Activated B cell treated with CpG ODN at 0.5 μM for 24 hours (primary cell): Measurements from ENCODE around the gene JADE2. TPM values are rescaled to one million over a fixed set of nuclear protein-coding genes. Genes with fewer than 3 reads are reported as not detected.

Experiments used
- ATAC-seq: fragments of 200-7000 bp; cut with Tn5 transposase; one replicate; pipeline ENCODE4 v1.10.0; 2021; ENCODE audit warnings: low read depth, mild to moderate bottlenecking, moderate library complexity
- CTCF ChIA-PET: fragments of 350-600 bp; sonication (Branson Sonifier 250); formaldehyde crosslinking; loops from one replicate; lab custom pipeline; 2021; ENCODE audit warnings: antibody characterized with exemption; lab: Charles Lee
- POLR2A ChIA-PET: fragments of 350-600 bp; sonication (Branson Sonifier 250); formaldehyde crosslinking; loops from one replicate; lab custom pipeline; 2021; ENCODE audit warnings: antibody characterized with exemption; lab: Charles Lee
- DNase-seq: peaks from one replicate; pipeline ENCODE4 v3.0.0; 2022
- H3K27ac Mint-ChIP-seq: one replicate; pipeline ENCODE4 v1.8.0; 2020; ENCODE audit warnings: mixed read lengths
- H3K27me3 Mint-ChIP-seq: one replicate; pipeline ENCODE4 v1.8.0; 2021; ENCODE audit warnings: mixed read lengths
- H3K36me3 Mint-ChIP-seq: one replicate; pipeline ENCODE4 v1.8.0; 2021; ENCODE audit warnings: low read depth, mixed read lengths
- H3K4me1 Mint-ChIP-seq: one replicate; pipeline ENCODE4 v1.8.0; 2021; ENCODE audit warnings: mixed read lengths
- H3K4me3 Mint-ChIP-seq: one replicate; pipeline ENCODE4 v1.8.0; 2020; ENCODE audit warnings: mild to moderate bottlenecking, mixed read lengths
- H3K9me3 Mint-ChIP-seq: one replicate; pipeline ENCODE4 v1.8.0; 2020; ENCODE audit warnings: mixed read lengths
- CTCF ChIP-seq: fragments of 200-600 bp; IDR thresholded peaks from one replicate; pipeline ENCODE4 v1.8.0; 2022; ENCODE audit warnings: antibody characterized with exemption, mild to moderate bottlenecking
- intact Hi-C: fragments of 100-400 bp; cut with micrococcal nuclease; formaldehyde crosslinking; loops from one replicate; pipeline ENCODE4 v1.15.1; 2024
- total RNA-seq: library from RNA; stranded (reverse); gene quantifications from 2 replicates; pipeline ENCODE4 v1.2.3, GENCODE V29; 2022

The JADE2 gene
- total RNA-seq, 1 donor from 2014 or later = 225 TPM

GRCh38 chr5:134578578-134579283 is 53.3 kb downstream of the JADE2 start:
- H3K4me1 Mint-ChIP-seq = peaks cover 21% of the 10 kb centered on the region
- peaks cover 76% of the 10 kb centered on the region for H3K36me3 Mint-ChIP-seq
- no peak for ATAC-seq
- no peaks in the 10 kb centered on the region for H3K27me3 Mint-ChIP-seq
- no peak for DNase-seq
- ChIA-PET POLR2A (interaction anchor here (0.6 to 2.0 kb wide), 5 partner anchors 54 to 329 kb away, joined by 3 to 10 read pairs (median 3); partner anchors contain the start of genes CDKN2AIPNL and JADE2), CTCF (interaction anchor here (0.6 to 3.3 kb wide), 18 partner anchors 8 to 277 kb away, joined by 3 to 26 read pairs (median 5); partner anchors contain the start of genes CDKN2AIPNL and UBE2B)
- intact Hi-C loops = loop anchor here (5.0 kb wide), 1 partner anchor 36 kb away; no protein-coding TSS in a partner anchor
- no peak overlapping the region for H3K27ac Mint-ChIP-seq
- H3K9me3 Mint-ChIP-seq = no peaks in the 10 kb centered on the region
- no peak overlapping the region for H3K4me3 Mint-ChIP-seq
- TF ChIP-seq CTCF = no peak

GRCh38 chr5:134579284-134579771 is 53.9 kb downstream of the JADE2 start:
- Mint-ChIP-seq H3K4me3 (no peak overlapping the region), H3K36me3 (peaks cover 70% of the 10 kb centered on the region), H3K9me3 (no peaks in the 10 kb centered on the region), H3K27me3 (no peaks in the 10 kb centered on the region), H3K27ac (no peak overlapping the region), H3K4me1 (peaks cover 26% of the 10 kb centered on the region)
- intact Hi-C loops = loop anchor here (5.0 kb wide), 1 partner anchor 37 kb away; no protein-coding TSS in a partner anchor
- ATAC-seq (no peak), DNase-seq (no peak)
- TF ChIP-seq CTCF = no peak
- ChIA-PET CTCF (interaction anchor here (1.5 to 2.5 kb wide), 6 partner anchors 8 to 55 kb away, joined by 4 to 21 read pairs (median 7); no protein-coding TSS in a partner anchor), POLR2A (interaction anchor here (0.7 to 1.6 kb wide), 2 partner anchors 52 to 121 kb away, joined by 3 to 5 read pairs; no protein-coding TSS in a partner anchor)

- no peak overlapping the region for H3K27ac Mint-ChIP-seq
- no peak for ATAC-seq
- POLR2A ChIA-PET = interaction anchor here (0.7 to 1.6 kb wide), 4 partner anchors 52 to 168 kb away, joined by 3 to 5 read pairs (median 4); partner anchors contain the start of gene CDKN2AIPNL
These were observed 54.6 kb downstream of the JADE2 start for GRCh38 chr5:134580001-134580460.

GRCh38 chr5:134581241-134581981 is 55.9 kb downstream of the JADE2 start:
- intact Hi-C loops = no loop called here
- no peak for ATAC-seq
- peaks cover 52% of the 10 kb centered on the region for H3K36me3 Mint-ChIP-seq
- H3K4me3 Mint-ChIP-seq = no peak overlapping the region
- H3K27me3 Mint-ChIP-seq = no peaks in the 10 kb centered on the region
- no peak for TF ChIP-seq CTCF
- no peak for DNase-seq
- no peaks in the 10 kb centered on the region for H3K9me3 Mint-ChIP-seq
- POLR2A ChIA-PET = interaction anchor here (1.3 kb wide), 1 partner anchor 57 kb away, joined by 6 read pairs; no protein-coding TSS in a partner anchor
- H3K27ac Mint-ChIP-seq = no peak overlapping the region
- CTCF ChIA-PET = interaction anchor here (0.9 to 2.0 kb wide), 3 partner anchors 51 to 278 kb away, joined by 3 to 7 read pairs (median 3); partner anchors contain the start of gene CDKN2AIPNL
- peaks cover 24% of the 10 kb centered on the region for H3K4me1 Mint-ChIP-seq

More at GRCh38 chr5:134580001-134580460, 54.6 kb downstream of the JADE2 start:
- Mint-ChIP-seq H3K9me3 (no peaks in the 10 kb centered on the region), H3K4me3 (no peak overlapping the region), H3K4me1 (peaks cover 24% of the 10 kb centered on the region), H3K27me3 (no peaks in the 10 kb centered on the region), H3K36me3 (peaks cover 63% of the 10 kb centered on the region)
- CTCF ChIA-PET = interaction anchor here (0.9 to 2.0 kb wide), 2 partner anchors 49 to 169 kb away, joined by 3 to 7 read pairs; partner anchors contain the start of gene CDKN2AIPNL
- no peak for TF ChIP-seq CTCF
- intact Hi-C loops = no loop called here
- DNase-seq = no peak
